Spleen (tissue), 7 donors: Measurements from ENCODE around the gene ADD1.

Experiments
- CTCF ChIP-seq, 11 experiments: fragments of 200-600 bp in 7 of 11; fragments of 450-650 bp in 4 of 11; sonication (generic) in 4 of 11; IDR thresholded peaks in 8 of 11; conservative IDR thresholded peaks in 3 of 11; 1 replicate in 7 of 11; 2 replicates in 4 of 11; pipeline versions ENCODE4 v1.4.0 to v1.8.0; 2016 to 2021; ENCODE audit warnings: antibody characterized with exemption in 11 of 11, inconsistent platforms in 4 of 11, mild to moderate bottlenecking in 1 of 11
- POLR2A ChIP-seq, 3 donors: fragments of 450-650 bp; IDR thresholded peaks; one replicate each; pipeline ENCODE4 v1.5.1; 2017; ENCODE audit warnings: antibody characterized with exemption in 3 of 3, mild to moderate bottlenecking in 1 of 3
- POLR2AphosphoS5 ChIP-seq, 3 donors: sonication (generic); formaldehyde crosslinking; IDR thresholded peaks; one replicate each; pipeline ENCODE4 v1.5.1; 2017; ENCODE audit warnings: antibody characterized with exemption in 3 of 3
- donor health status: DM: no; HTN: no; CAD: no; lungs with moderate emphysema.
- donor health status: DM: no; HTN: no; CAD: no.
- donor health status: DM: no; HTN: no; CAD: no.

- no peak for TF ChIP-seq CTCF (IDR thresholded peaks at IDR 0.05 in 8 of 11, conservative IDR thresholded peaks at IDR 0.05 in 3 of 11)
- peak in 2 of 3 donors; percentile 28 to 39 for TF ChIP-seq POLR2AphosphoS5 (IDR thresholded peaks at IDR 0.05)
- no peak for TF ChIP-seq POLR2A (IDR thresholded peaks at IDR 0.05)
Observed at GRCh38 chr4:2947926-2948325, 104.3 kb downstream of the ADD1 start.
